ENCODE measurements around the gene GPR15LG.

GRCh38 chr10:84201244-84201606 lies 27.6 kb downstream of the GPR15LG start:
- TF ChIP-seq CTCF (IDR thresholded peaks at IDR 0.05) = no peak
- TF ChIP-seq ZFX (IDR thresholded peaks at IDR 0.05; ENCODE audit: borderline replicate concordance) = no peak
